ENCODE measurements around the gene DPF3. TPM values are rescaled to one million over a fixed set of nuclear protein-coding genes. Genes with fewer than 3 reads are reported as not detected.

Gene DPF3
- total and polyA plus RNA-seq, 2 donors (not counting 1 experiment from before 2014, with no cell fraction given) = 7.6 to 13.7 TPM

GRCh38 chr14:72617391-72618031 lies 276.4 kb downstream of the DPF3 start:
- Histone ChIP-seq H3K4me3 (replicated peaks in 1 of 4; ENCODE audit: control extremely low read depth in 1 of 4, insufficient read depth in 1 of 4, low read depth in 3 of 4, low read length in 4 of 4) (no peak overlapping the region), H3K79me2 (ENCODE audit: control insufficient read depth, insufficient read depth, low read length) (no peaks in the 10 kb centered on the region), H3K36me3 (ENCODE audit: control insufficient read depth, insufficient read depth, low read length) (no peaks in the 10 kb centered on the region), H3K4me2 (ENCODE audit: extremely low read depth, insufficient read depth, low read length) (no peak overlapping the region), H3K9me3 (ENCODE audit: control insufficient read depth, insufficient read depth, low read depth, low read length) (no peaks in the 10 kb centered on the region), H3K4me1 (ENCODE audit: control insufficient read depth, extremely low read depth, insufficient read depth, low read length) (peaks cover 13% of the 10 kb centered on the region), H2AFZ (ENCODE audit: low read length) (peak overlapping the region; percentile 16), H3K27me3 (ENCODE audit: control insufficient read depth, insufficient read depth, low read length) (no peaks in the 10 kb centered on the region), H3K9ac (ENCODE audit: insufficient read depth, low read length) (no peak overlapping the region), H4K20me1 (ENCODE audit: control insufficient read depth, extremely low read depth, insufficient read depth, low read length) (no peaks in the 10 kb centered on the region), H3K27ac (ENCODE audit: insufficient read depth, low read length) (peak overlapping the region; percentile 5)
- DNase-seq (ENCODE audit: low read depth in 2 of 2) = peak in 1 of 2 donors; percentile 82
- TF ChIP-seq CTCF (conservative IDR thresholded peaks at IDR 0.05 in 1 of 2, IDR thresholded peaks at IDR 0.05 in 1 of 2; ENCODE audit: low read depth in 1 of 2, low read length in 2 of 2) (no peak), EZH2 (IDR thresholded peaks at IDR 0.05; ENCODE audit: low read length, missing control alignments) (no peak)

GRCh38 chr14:72616811-72617210 lies 277.1 kb downstream of the DPF3 start:
- TF ChIP-seq EZH2 (IDR thresholded peaks at IDR 0.05; ENCODE audit: low read length, missing control alignments) (no peak), CTCF (conservative IDR thresholded peaks at IDR 0.05 in 1 of 2, IDR thresholded peaks at IDR 0.05 in 1 of 2; ENCODE audit: low read depth in 1 of 2, low read length in 2 of 2) (no peak)
- DNase-seq (ENCODE audit: low read depth in 2 of 2) = no peak
- Histone ChIP-seq H3K9me3 (ENCODE audit: control insufficient read depth, insufficient read depth, low read depth, low read length) (no peaks in the 10 kb centered on the region), H4K20me1 (ENCODE audit: control insufficient read depth, extremely low read depth, insufficient read depth, low read length) (no peaks in the 10 kb centered on the region), H3K9ac (ENCODE audit: insufficient read depth, low read length) (no peak overlapping the region), H3K79me2 (ENCODE audit: control insufficient read depth, insufficient read depth, low read length) (no peaks in the 10 kb centered on the region), H3K27me3 (ENCODE audit: control insufficient read depth, insufficient read depth, low read length) (no peaks in the 10 kb centered on the region), H3K4me2 (ENCODE audit: extremely low read depth, insufficient read depth, low read length) (no peak overlapping the region), H3K27ac (ENCODE audit: insufficient read depth, low read length) (no peak overlapping the region), H3K36me3 (ENCODE audit: control insufficient read depth, insufficient read depth, low read length) (no peaks in the 10 kb centered on the region), H3K4me3 (replicated peaks in 1 of 4; ENCODE audit: control extremely low read depth in 1 of 4, insufficient read depth in 1 of 4, low read depth in 3 of 4, low read length in 4 of 4) (no peak overlapping the region), H2AFZ (ENCODE audit: low read length) (no peak overlapping the region), H3K4me1 (ENCODE audit: control insufficient read depth, extremely low read depth, insufficient read depth, low read length) (peaks cover 13% of the 10 kb centered on the region)

GRCh38 chr14:72616294-72616693 lies 277.6 kb downstream of the DPF3 start:
- no peaks in the 10 kb centered on the region for H3K79me2 ChIP-seq (ENCODE audit: control insufficient read depth, insufficient read depth, low read length)
- no peak for TF ChIP-seq EZH2 (IDR thresholded peaks at IDR 0.05; ENCODE audit: low read length, missing control alignments)
- no peak for TF ChIP-seq CTCF (conservative IDR thresholded peaks at IDR 0.05 in 1 of 2, IDR thresholded peaks at IDR 0.05 in 1 of 2; ENCODE audit: low read depth in 1 of 2, low read length in 2 of 2)
- DNase-seq (ENCODE audit: low read depth in 2 of 2) = peak in 1 of 2 donors; percentile 86
- no peak overlapping the region for H3K27ac ChIP-seq (ENCODE audit: insufficient read depth, low read length)
- H3K4me2 ChIP-seq (ENCODE audit: extremely low read depth, insufficient read depth, low read length) = no peak overlapping the region
- peaks cover 13% of the 10 kb centered on the region for H3K4me1 ChIP-seq (ENCODE audit: control insufficient read depth, extremely low read depth, insufficient read depth, low read length)
- no peaks in the 10 kb centered on the region for H4K20me1 ChIP-seq (ENCODE audit: control insufficient read depth, extremely low read depth, insufficient read depth, low read length)
- H3K27me3 ChIP-seq (ENCODE audit: control insufficient read depth, insufficient read depth, low read length) = no peaks in the 10 kb centered on the region
- no peaks in the 10 kb centered on the region for H3K9me3 ChIP-seq (ENCODE audit: control insufficient read depth, insufficient read depth, low read depth, low read length)
- no peak overlapping the region for H3K4me3 ChIP-seq (replicated peaks in 1 of 4; ENCODE audit: control extremely low read depth in 1 of 4, insufficient read depth in 1 of 4, low read depth in 3 of 4, low read length in 4 of 4)
- no peak overlapping the region for H2AFZ ChIP-seq (ENCODE audit: low read length)
- H3K9ac ChIP-seq (ENCODE audit: insufficient read depth, low read length) = no peak overlapping the region
- H3K36me3 ChIP-seq (ENCODE audit: control insufficient read depth, insufficient read depth, low read length) = no peaks in the 10 kb centered on the region

All from fibroblast of lung (primary cell).